B cell (primary cell): ENCODE data around the gene EXOC3L1. TPM values are rescaled to one million over a fixed set of nuclear protein-coding genes. Genes with fewer than 3 reads are reported as not detected.

Source experiments
- ATAC-seq: fragments of 200-7000 bp; cut with Tn5 transposase; one replicate; pipeline ENCODE4 v1.10.0; 2021; ENCODE audit warnings: low read depth, mild to moderate bottlenecking, moderate number of reproducible peaks, moderate library complexity
- CTCF ChIA-PET: fragments of 350-600 bp; sonication (Branson Sonifier 250); formaldehyde crosslinking; loops from one replicate; lab custom pipeline; 2021; ENCODE audit warnings: antibody characterized with exemption, inconsistent platforms; lab: Charles Lee
- POLR2A ChIA-PET: fragments of 350-600 bp; sonication (Branson Sonifier 250); formaldehyde crosslinking; loops from one replicate; lab custom pipeline; 2021; ENCODE audit warnings: antibody characterized with exemption; lab: Charles Lee
- DNase-seq: peaks from one replicate; pipeline ENCODE4 v3.0.0; 2013
- H2AFZ ChIP-seq: 2 replicates; pipeline ENCODE4 v1.6.1; 2012; ENCODE audit warnings: mild to moderate bottlenecking, low read depth, low read length; ENCODE audit not compliant: insufficient read depth, poor library complexity, severe bottlenecking
- H3K27ac ChIP-seq, 2 donors: 1 replicate in 1 of 2; 2 replicates in 1 of 2; pipeline ENCODE4 v1.5.1; 2012 to 2013; ENCODE audit warnings: low read length in 2 of 2, mild to moderate bottlenecking in 2 of 2, moderate library complexity in 1 of 2
- H3K27me3 ChIP-seq, 4 experiments: fragments of 200-600 bp in 1 of 4; sonication (generic) in 1 of 4; replicated peaks in 1 of 4; 1 replicate in 2 of 4; 2 replicates in 2 of 4; pipeline versions ENCODE4 v1.6.1 to v1.7.0; 2013 to 2016; ENCODE audit warnings: low read length in 3 of 4, mild to moderate bottlenecking in 2 of 4, mixed read lengths in 1 of 4, moderate library complexity in 1 of 4; ENCODE audit not compliant: insufficient read depth in 4 of 4, control insufficient read depth in 3 of 4; ENCODE audit errors: control extremely low read depth in 1 of 4
- H3K36me3 ChIP-seq, 2 experiments: replicated peaks in 1 of 2; 1 replicate in 1 of 2; 2 replicates in 1 of 2; pipeline versions ENCODE4 v1.6.1 to v1.7.1; 2013; ENCODE audit warnings: low read length in 1 of 2; ENCODE audit not compliant: insufficient read depth in 2 of 2, control insufficient read depth in 1 of 2; ENCODE audit errors: control extremely low read depth in 1 of 2, extremely low read depth in 1 of 2
- H3K4me1 ChIP-seq, 2 donors: fragments of 200-600 bp in 1 of 2; sonication (generic) in 1 of 2; 1 replicate in 1 of 2; 2 replicates in 1 of 2; pipeline versions ENCODE4 v1.5.1 to v1.6.1; 2013 to 2017; ENCODE audit warnings: low read length in 2 of 2; ENCODE audit not compliant: control insufficient read depth in 2 of 2, insufficient read depth in 2 of 2
- H3K4me2 ChIP-seq: replicated peaks from 2 replicates; pipeline ENCODE3; 2012; ENCODE audit warnings: mild to moderate bottlenecking, low read depth, low read length; ENCODE audit not compliant: poor library complexity, severe bottlenecking
- H3K4me3 ChIP-seq, 5 experiments: fragments of 200-600 bp in 1 of 5; sonication (generic) in 1 of 5; 1 replicate in 3 of 5; 2 replicates in 2 of 5; pipeline versions ENCODE4 v1.5.1 to v1.7.0; 2011 to 2016; ENCODE audit warnings: low read length in 4 of 5, mild to moderate bottlenecking in 4 of 5, low read depth in 2 of 5, control low read depth in 1 of 5, moderate library complexity in 1 of 5; ENCODE audit not compliant: insufficient read depth in 1 of 5; ENCODE audit errors: control extremely low read depth in 1 of 5, extremely low read depth in 1 of 5
- H3K79me2 ChIP-seq: fragments of 200-600 bp; sonication (generic); one replicate; pipeline ENCODE4 v1.6.0; 2016; ENCODE audit warnings: low read length; ENCODE audit not compliant: control insufficient read depth, insufficient read depth
- H3K9ac ChIP-seq: fragments of 200-600 bp; sonication (generic); 2 replicates; pipeline ENCODE4 v1.6.1; 2017; ENCODE audit warnings: mild to moderate bottlenecking, low read length, moderate library complexity
- H3K9me3 ChIP-seq, 3 donors: one replicate each; pipeline versions ENCODE4 v1.6.1 to v1.7.1; 2013; ENCODE audit warnings: low read length in 2 of 3; ENCODE audit not compliant: control insufficient read depth in 2 of 3, insufficient read depth in 1 of 3; ENCODE audit errors: control extremely low read depth in 1 of 3
- H4K20me1 ChIP-seq: 2 replicates; pipeline ENCODE4 v1.6.0; 2012; ENCODE audit warnings: mild to moderate bottlenecking, low read length; ENCODE audit not compliant: insufficient read depth, control insufficient read depth, poor library complexity, severe bottlenecking
- H3K27ac Mint-ChIP-seq: one replicate; pipeline ENCODE4 v1.8.0; 2021; ENCODE audit warnings: mixed read lengths
- H3K27me3 Mint-ChIP-seq: one replicate; pipeline ENCODE4 v1.8.0; 2021; ENCODE audit warnings: mixed read lengths
- H3K4me1 Mint-ChIP-seq: one replicate; pipeline ENCODE4 v1.8.0; 2021; ENCODE audit warnings: mixed read lengths
- H3K4me3 Mint-ChIP-seq: one replicate; pipeline ENCODE4 v1.8.0; 2021; ENCODE audit warnings: mixed read lengths
- H3K9me3 Mint-ChIP-seq: one replicate; pipeline ENCODE4 v1.8.0; 2022; ENCODE audit warnings: mixed read lengths; ENCODE audit not compliant: insufficient read depth
- EZH2 ChIP-seq: IDR thresholded peaks from 2 replicates; pipeline ENCODE4 v1.6.1; 2012; ENCODE audit warnings: borderline replicate concordance, low read depth, mild to moderate bottlenecking, moderate library complexity, low read length; ENCODE audit not compliant: insufficient read depth, poor library complexity, severe bottlenecking
- WGBS: methylation state at CpG from one replicate; pipeline ENCODE4 v1.1.5; 2013; ENCODE audit warnings: missing lambda C conversion rate; ENCODE audit not compliant: insufficient coverage; 5-methylcytosine and 5-hydroxymethylcytosine counted together
- intact Hi-C: fragments of 100-400 bp; cut with micrococcal nuclease; formaldehyde crosslinking; loops from one replicate; pipeline ENCODE4 v1.10.0; 2022
- polyA plus RNA-seq: library from polyadenylated mRNA; depleted of rRNA; stranded (reverse); fragments of >200 nt; gene quantifications from 2 replicates; pipeline ENCODE4 v1.2.3, GENCODE V29; 2012
- total RNA-seq, 2 donors: library from RNA; stranded (reverse); fragments of 120-200 nt in 1 of 2; gene quantifications; 1 replicate in 1 of 2; 2 replicates in 1 of 2; pipeline versions ENCODE4 v1.2.3 to v1.2.4, GENCODE V29; 2013 to 2022
- TF ChIP-seq, protein P1 (sequence below): fragments of 200-600 bp; IDR thresholded peaks from one replicate; pipeline ENCODE4 v1.8.0; 2022; ENCODE audit warnings: antibody characterized with exemption, mild to moderate bottlenecking

The EXOC3L1 gene
- total and polyA plus RNA-seq, 2 donors (not counting 1 experiment from before 2014, with no cell fraction given): not detected

DNA sequence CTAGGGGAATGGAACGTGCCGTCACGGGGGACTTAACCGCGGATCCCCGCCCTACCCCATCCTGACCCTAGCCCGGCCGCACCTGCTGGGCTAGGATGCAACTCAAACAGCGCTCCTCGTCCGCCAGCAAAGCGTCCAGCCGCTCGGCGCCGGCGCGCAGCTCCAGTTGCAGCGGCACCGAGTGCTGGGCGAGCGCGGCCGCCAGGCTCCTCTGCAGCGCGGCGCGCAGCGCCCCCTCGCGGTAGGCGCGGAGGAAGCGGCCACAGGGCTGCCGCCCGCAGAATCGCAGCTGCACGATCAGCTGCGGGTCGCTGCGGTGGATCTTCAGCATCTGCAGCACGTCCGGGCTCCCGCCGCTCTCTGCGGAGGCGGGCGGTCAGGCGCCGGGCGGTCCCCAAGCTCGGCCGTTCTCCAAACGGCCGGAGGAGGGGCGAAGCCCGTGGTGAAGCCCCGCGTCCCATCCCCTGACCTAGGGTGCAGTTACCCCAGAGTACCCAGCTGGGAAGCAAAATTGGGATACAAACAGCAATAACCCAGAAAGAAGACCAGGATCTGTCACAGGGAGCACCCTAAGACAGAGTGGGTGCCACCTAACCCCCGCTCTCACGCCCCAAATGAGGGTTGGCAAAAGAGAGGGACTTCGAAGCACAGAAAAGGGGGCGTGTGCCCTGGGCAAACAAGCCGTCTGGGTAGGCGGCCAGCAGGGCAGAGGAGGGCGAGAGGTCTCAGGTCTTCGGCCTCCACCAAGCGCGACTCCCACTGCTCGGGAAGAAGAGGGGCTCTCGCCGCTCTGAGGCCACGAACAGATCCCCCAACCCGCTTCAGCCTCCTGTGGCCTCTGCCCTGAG, 34.4 kb downstream of the EXOC3L1 start:
- no peaks in the 10 kb centered on the region for H3K79me2 ChIP-seq
- H4K20me1 ChIP-seq: peaks cover 51% of the 10 kb centered on the region
- H3K4me2 ChIP-seq: peak overlapping the region; percentile 71
- POLR2A ChIA-PET: interaction anchor here (0.5 to 0.6 kb wide), 3 partner anchors 132 to 239 kb away, joined by 3 to 4 read pairs (median 3); no protein-coding TSS in a partner anchor
- intact Hi-C loops: loop anchor here (1.0 to 2.0 kb wide), 4 partner anchors 46 to 208 kb away; partner anchors contain the start of gene PHAF1
- peaks cover 4% of the 10 kb centered on the region for H3K27me3 Mint-ChIP-seq
- CTCF ChIA-PET: interaction anchor here (0.6 to 2.6 kb wide), 58 partner anchors 8 to 596 kb away, joined by 3 to 27 read pairs (median 4); partner anchors contain the start of genes ATP6V0D1, CBFB, CES3 and NOL3
- H3K27ac ChIP-seq: no peak overlapping the region
- H3K36me3 ChIP-seq: no peaks in the 10 kb centered on the region
- peak overlapping the region; percentile 72 for H3K4me3 Mint-ChIP-seq
- ATAC-seq (peak; percentile 26), DNase-seq (peak; percentile 87)
- peaks cover 0 to 12% (median 0%) of the 10 kb centered on the region in 3 donors for H3K9me3 ChIP-seq
- H3K9me3 Mint-ChIP-seq: no peaks in the 10 kb centered on the region
- peaks cover 53% of the 10 kb centered on the region for H3K4me1 Mint-ChIP-seq
- H3K27ac Mint-ChIP-seq: peak overlapping the region; percentile 26
- TF ChIP-seq, protein P1, sequence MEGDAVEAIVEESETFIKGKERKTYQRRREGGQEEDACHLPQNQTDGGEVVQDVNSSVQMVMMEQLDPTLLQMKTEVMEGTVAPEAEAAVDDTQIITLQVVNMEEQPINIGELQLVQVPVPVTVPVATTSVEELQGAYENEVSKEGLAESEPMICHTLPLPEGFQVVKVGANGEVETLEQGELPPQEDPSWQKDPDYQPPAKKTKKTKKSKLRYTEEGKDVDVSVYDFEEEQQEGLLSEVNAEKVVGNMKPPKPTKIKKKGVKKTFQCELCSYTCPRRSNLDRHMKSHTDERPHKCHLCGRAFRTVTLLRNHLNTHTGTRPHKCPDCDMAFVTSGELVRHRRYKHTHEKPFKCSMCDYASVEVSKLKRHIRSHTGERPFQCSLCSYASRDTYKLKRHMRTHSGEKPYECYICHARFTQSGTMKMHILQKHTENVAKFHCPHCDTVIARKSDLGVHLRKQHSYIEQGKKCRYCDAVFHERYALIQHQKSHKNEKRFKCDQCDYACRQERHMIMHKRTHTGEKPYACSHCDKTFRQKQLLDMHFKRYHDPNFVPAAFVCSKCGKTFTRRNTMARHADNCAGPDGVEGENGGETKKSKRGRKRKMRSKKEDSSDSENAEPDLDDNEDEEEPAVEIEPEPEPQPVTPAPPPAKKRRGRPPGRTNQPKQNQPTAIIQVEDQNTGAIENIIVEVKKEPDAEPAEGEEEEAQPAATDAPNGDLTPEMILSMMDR: peak; percentile 95
- TF ChIP-seq EZH2: no peak
- H3K9ac ChIP-seq: no peak overlapping the region
- H2AFZ ChIP-seq: peak overlapping the region; percentile 9
- H3K4me3 ChIP-seq: peak overlapping the region in 2 of 5 experiments; percentile 8 to 29
- 17% methylated on average over 72 of the region's 74 CpGs for WGBS
- H3K4me1 ChIP-seq: peaks cover 30 to 50% of the 10 kb centered on the region in 2 donors
- peaks cover 0 to 22% (median 6%) of the 10 kb centered on the region in 4 experiments for H3K27me3 ChIP-seq
